ENCODE results near the gene RAB11FIP3.

- TF ChIP-seq CTCF (IDR thresholded peaks at IDR 0.05) = no peak
- no peak for TF ChIP-seq EZH2phosphoT487 (IDR thresholded peaks at IDR 0.05; ENCODE audit: borderline replicate concordance, low read depth)
- no peak for TF ChIP-seq MAX (IDR thresholded peaks at IDR 0.05; ENCODE audit: low read depth)
- peak; percentile 62; the same call in 1 of the 2 replicates for TF ChIP-seq MXI1 (IDR thresholded peaks at IDR 0.05; ENCODE audit: low read depth, low read length)
- TF ChIP-seq CHD2 (IDR thresholded peaks at IDR 0.05; ENCODE audit: low read length, partially characterized antibody) = no peak
- no peak for TF ChIP-seq RXRA (IDR thresholded peaks at IDR 0.05; ENCODE audit: borderline replicate concordance, low read depth)
- TF ChIP-seq GABPA (IDR thresholded peaks at IDR 0.05; ENCODE audit: low read depth) = no peak
- TF ChIP-seq REST (IDR thresholded peaks at IDR 0.05; ENCODE audit: low read depth, low read length) = no peak
- TF ChIP-seq RAD21 (IDR thresholded peaks at IDR 0.05; ENCODE audit: low read length) = no peak
These were observed 100.9 kb downstream of the RAB11FIP3 start for GRCh38 chr16:526181-527014.
